Keratinocyte (primary cell): ENCODE results near the gene LGALS7B. TPM values are rescaled to one million over a fixed set of nuclear protein-coding genes. Genes with fewer than 3 reads are reported as not detected.
"Not testable (repeated sequence)": the region's sequence is repeated elsewhere in the genome, so short reads cannot be mapped to it uniquely, and the experiment has no call there.

Source experiments
- DNase-seq: peaks from one replicate; pipeline ENCODE4 v3.0.0-alpha.2; 2011; ENCODE audit warnings: low read depth, missing footprints, low spot score
- FAIRE-seq: peaks from 2 replicates; lab custom pipeline; 2011; peaks lifted over from hg19 to GRCh38; lab: Jason Lieb, UNC
- H2AFZ ChIP-seq: 2 replicates; pipeline ENCODE4 v1.6.0; 2012; ENCODE audit warnings: low read length, control low read depth, inconsistent platforms; ENCODE audit not compliant: control insufficient read depth
- H3K27ac ChIP-seq: 2 replicates; pipeline ENCODE4 v1.5.1; 2011; ENCODE audit warnings: low read length; ENCODE audit not compliant: control insufficient read depth, insufficient read depth
- H3K27me3 ChIP-seq: 3 replicates; pipeline ENCODE4 v1.6.0; 2011; ENCODE audit warnings: low read length; ENCODE audit not compliant: control insufficient read depth, insufficient read depth; ENCODE audit errors: extremely low read depth
- H3K36me3 ChIP-seq, 2 experiments: 2 replicates in 1 of 2; 3 replicates in 1 of 2; pipeline ENCODE4 v1.5.1; 2011; ENCODE audit warnings: low read length in 2 of 2, mild to moderate bottlenecking in 1 of 2; ENCODE audit not compliant: control insufficient read depth in 2 of 2, insufficient read depth in 2 of 2; ENCODE audit errors: extremely low read depth in 1 of 2
- H3K4me1 ChIP-seq: 3 replicates; pipeline ENCODE4 v1.5.1; 2011; ENCODE audit warnings: low read length; ENCODE audit not compliant: control insufficient read depth, insufficient read depth; ENCODE audit errors: extremely low read depth
- H3K4me2 ChIP-seq: 3 replicates; pipeline ENCODE4 v1.6.0; 2011; ENCODE audit warnings: low read depth, low read length; ENCODE audit not compliant: control insufficient read depth, insufficient read depth; ENCODE audit errors: extremely low read depth
- H3K4me3 ChIP-seq, 3 experiments: fragments of 200-600 bp in 1 of 3; sonication (generic) in 1 of 3; 2 replicates in 2 of 3; 3 replicates in 1 of 3; pipeline ENCODE4 v1.5.1; 2011 to 2016; ENCODE audit warnings: low read length in 3 of 3, mild to moderate bottlenecking in 3 of 3, control low read depth in 2 of 3, inconsistent platforms in 1 of 3, low read depth in 1 of 3, mixed read lengths in 1 of 3, mixed run types in 1 of 3, moderate library complexity in 1 of 3; ENCODE audit not compliant: control insufficient read depth in 2 of 3, insufficient read depth in 2 of 3; ENCODE audit errors: extremely low read depth in 1 of 3
- H3K79me2 ChIP-seq: 2 replicates; pipeline ENCODE4 v1.6.0; 2012; ENCODE audit warnings: low read length; ENCODE audit not compliant: control insufficient read depth, insufficient read depth
- H3K9ac ChIP-seq: 3 replicates; pipeline ENCODE4 v1.6.0; 2011; ENCODE audit warnings: low read length; ENCODE audit not compliant: control insufficient read depth, insufficient read depth; ENCODE audit errors: extremely low read depth
- H3K9me1 ChIP-seq: 3 replicates; pipeline ENCODE4 v1.6.0; 2011; ENCODE audit warnings: low read length; ENCODE audit not compliant: control insufficient read depth, insufficient read depth; ENCODE audit errors: extremely low read depth
- H3K9me3 ChIP-seq: 2 replicates; pipeline ENCODE4 v1.5.1; 2012; ENCODE audit warnings: low read depth, low read length; ENCODE audit not compliant: control insufficient read depth
- H4K20me1 ChIP-seq: 3 replicates; pipeline ENCODE4 v1.6.0; 2011; ENCODE audit warnings: low read length; ENCODE audit not compliant: control insufficient read depth, insufficient read depth; ENCODE audit errors: extremely low read depth
- EZH2 ChIP-seq: IDR thresholded peaks from one replicate; pipeline ENCODE4 v1.6.1; 2012; ENCODE audit warnings: inconsistent platforms, mild to moderate bottlenecking, low read length, moderate library complexity
- dilution Hi-C: fragments of 300-500 bp; cut with MboI; formaldehyde crosslinking; loops from one replicate; pipeline ENCODE4 v1.7.0; 2020; ENCODE audit warnings: low sequenced_read_pairs; ENCODE audit not compliant: extremely low pct_ligation_motif_present
- polyA plus RNA-seq, 5 experiments: library from polyadenylated mRNA; depleted of rRNA in 3 of 5; stranded (reverse) in 3 of 5; stranded (forward) in 1 of 5; unstranded in 1 of 5; fragments of >200 nt; gene quantifications; 1 replicate in 1 of 5; 2 replicates in 3 of 5; 3 replicates in 1 of 5; pipeline versions ENCODE4 v1.2.1 to v1.2.3, GENCODE V29; 2011 to 2012; ENCODE audit warnings: missing spikeins in 2 of 5, low read depth in 1 of 5, low replicate concordance in 1 of 5
- TF ChIP-seq, protein P1 (sequence below), 3 experiments: IDR thresholded peaks in 1 of 3; conservative IDR thresholded peaks in 1 of 3; optimal IDR thresholded peaks in 1 of 3; 2 replicates in 2 of 3; 3 replicates in 1 of 3; pipeline versions ENCODE3 to v1.5.1; 2011; ENCODE audit warnings: low read length in 3 of 3, mild to moderate bottlenecking in 3 of 3, moderate library complexity in 2 of 3, control low read depth in 1 of 3, inconsistent platforms in 1 of 3; ENCODE audit not compliant: insufficient read depth in 2 of 3; ENCODE audit errors: extremely low read depth in 1 of 3

The LGALS7B gene
- polyA plus RNA-seq, 1 donor (not counting 4 experiments of a cell fraction or from before 2014, with no cell fraction given): 1,668 TPM

DNA sequence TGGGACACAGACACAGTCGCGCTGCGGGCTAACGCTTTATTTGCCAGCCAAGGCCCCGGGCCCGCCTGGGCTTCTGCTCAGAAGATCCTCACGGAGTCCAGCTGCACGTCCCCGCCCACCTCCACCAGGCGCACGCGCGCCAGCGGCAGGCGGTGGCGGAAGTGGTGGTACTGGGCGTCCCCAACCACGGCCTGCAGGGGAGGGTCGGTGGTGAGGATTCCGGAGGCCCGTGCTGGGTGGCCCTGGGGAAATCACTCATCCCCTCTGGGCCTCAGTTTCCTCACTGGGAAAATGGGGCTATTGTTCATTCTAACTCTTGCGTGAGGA lies 18.1 kb upstream of the LGALS7B start:
- H3K9ac ChIP-seq, H3K27ac ChIP-seq, H2AFZ ChIP-seq, H3K27me3 ChIP-seq, H4K20me1 ChIP-seq, H3K79me2 ChIP-seq, FAIRE-seq, H3K4me2 ChIP-seq, H3K4me3 ChIP-seq, H3K9me3 ChIP-seq, H3K36me3 ChIP-seq, DNase-seq, dilution Hi-C loops, H3K9me1 ChIP-seq: not testable (repeated sequence)
- H3K4me1 ChIP-seq: peaks cover 23% of the 10 kb centered on the region

DNA sequence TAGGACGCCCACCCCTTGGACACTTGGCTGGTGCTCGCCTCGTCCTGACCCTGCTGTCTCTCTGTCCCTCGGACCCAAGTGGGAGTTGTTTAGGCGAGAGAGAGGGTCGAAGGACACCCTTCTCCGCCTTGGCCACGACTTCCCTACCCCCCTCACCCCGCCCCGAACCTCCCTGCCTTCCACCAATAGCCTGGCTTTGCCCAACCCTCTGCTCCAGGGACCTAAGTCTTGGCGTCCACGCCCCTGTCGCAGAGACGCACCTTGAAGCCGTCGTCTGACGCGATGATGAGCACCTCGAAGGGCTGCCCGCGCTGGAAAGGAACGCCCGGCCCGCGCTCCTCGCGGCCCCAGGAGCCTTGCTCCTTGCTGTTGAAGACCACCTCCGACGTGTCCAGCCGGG lies 17.4 kb upstream of the LGALS7B start:
- H3K27me3 ChIP-seq, DNase-seq, H3K9me3 ChIP-seq, H3K36me3 ChIP-seq, H3K4me2 ChIP-seq, H4K20me1 ChIP-seq, H3K27ac ChIP-seq, dilution Hi-C loops, H3K79me2 ChIP-seq, H3K9ac ChIP-seq, H3K9me1 ChIP-seq, H2AFZ ChIP-seq, H3K4me3 ChIP-seq: not testable (repeated sequence)
- FAIRE-seq: peak; percentile 95
- peaks cover 23% of the 10 kb centered on the region for H3K4me1 ChIP-seq

DNA sequence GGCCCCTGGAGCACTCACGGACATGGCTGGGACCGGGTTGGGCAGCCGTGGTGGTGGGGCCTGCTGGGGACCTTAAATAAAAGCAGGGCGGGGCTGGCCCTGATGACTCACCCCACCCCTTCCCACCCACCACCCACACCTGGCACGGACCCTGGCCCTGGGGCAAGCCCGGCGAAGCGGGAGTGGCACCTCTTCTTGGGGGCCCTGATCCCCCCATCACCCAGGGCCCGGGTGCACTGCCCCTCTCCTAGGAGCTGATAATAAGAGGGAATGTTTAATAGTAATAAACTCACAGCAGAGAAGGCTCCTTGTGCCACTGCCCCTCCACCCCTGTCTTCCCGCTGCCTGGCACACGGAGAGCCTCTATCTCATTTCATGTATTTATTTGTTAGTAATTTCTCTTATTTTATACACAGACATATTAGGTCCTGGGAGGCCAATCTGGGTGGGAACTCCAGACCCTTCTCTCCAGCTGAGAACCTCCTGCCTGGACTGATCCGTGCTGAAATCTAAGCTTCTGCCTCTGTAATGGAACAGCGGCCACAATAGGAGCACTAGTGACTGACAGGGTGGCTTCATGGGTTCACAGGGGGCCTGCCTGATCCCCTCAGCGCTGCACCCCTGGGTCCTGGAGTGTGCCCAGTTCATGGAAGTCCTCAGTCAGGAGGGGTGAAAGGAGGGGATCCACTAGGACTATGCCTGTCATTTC lies 15.4 kb upstream of the LGALS7B start, which contains the start of gene LGALS7:
Gene LGALS7, minus strand, starts transcription at position 49 of the 709 bp plus-strand sequence. Its CDS starts 25 bp downstream, at position 24.
- no peak for DNase-seq
- dilution Hi-C loops: no loop called here
- no peaks in the 10 kb centered on the region for H4K20me1 ChIP-seq
- H2AFZ ChIP-seq: no peak within 1 kb of the TSS
- no peak within 1 kb of the TSS for H3K9ac ChIP-seq
- no peaks in the 10 kb centered on the region for H3K36me3 ChIP-seq
- no peaks in the 10 kb centered on the region for H3K9me1 ChIP-seq
- H3K4me3 ChIP-seq: no peak within 1 kb of the TSS
- H3K4me2 ChIP-seq: no peak within 1 kb of the TSS
- TF ChIP-seq EZH2: no peak
- TF ChIP-seq, protein P1, sequence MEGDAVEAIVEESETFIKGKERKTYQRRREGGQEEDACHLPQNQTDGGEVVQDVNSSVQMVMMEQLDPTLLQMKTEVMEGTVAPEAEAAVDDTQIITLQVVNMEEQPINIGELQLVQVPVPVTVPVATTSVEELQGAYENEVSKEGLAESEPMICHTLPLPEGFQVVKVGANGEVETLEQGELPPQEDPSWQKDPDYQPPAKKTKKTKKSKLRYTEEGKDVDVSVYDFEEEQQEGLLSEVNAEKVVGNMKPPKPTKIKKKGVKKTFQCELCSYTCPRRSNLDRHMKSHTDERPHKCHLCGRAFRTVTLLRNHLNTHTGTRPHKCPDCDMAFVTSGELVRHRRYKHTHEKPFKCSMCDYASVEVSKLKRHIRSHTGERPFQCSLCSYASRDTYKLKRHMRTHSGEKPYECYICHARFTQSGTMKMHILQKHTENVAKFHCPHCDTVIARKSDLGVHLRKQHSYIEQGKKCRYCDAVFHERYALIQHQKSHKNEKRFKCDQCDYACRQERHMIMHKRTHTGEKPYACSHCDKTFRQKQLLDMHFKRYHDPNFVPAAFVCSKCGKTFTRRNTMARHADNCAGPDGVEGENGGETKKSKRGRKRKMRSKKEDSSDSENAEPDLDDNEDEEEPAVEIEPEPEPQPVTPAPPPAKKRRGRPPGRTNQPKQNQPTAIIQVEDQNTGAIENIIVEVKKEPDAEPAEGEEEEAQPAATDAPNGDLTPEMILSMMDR (optimal IDR thresholded peaks at IDR 0.05 in 1 of 3, IDR thresholded peaks at IDR 0.05 in 1 of 3, conservative IDR thresholded peaks at IDR 0.05 in 1 of 3; ENCODE audit: extremely low read depth in 1 of 3, insufficient read depth in 2 of 3, low read length in 3 of 3): no peak
- no peak for FAIRE-seq
- no peaks in the 10 kb centered on the region for H3K9me3 ChIP-seq
- peaks cover 23% of the 10 kb centered on the region for H3K4me1 ChIP-seq
- no peaks in the 10 kb centered on the region for H3K79me2 ChIP-seq
- no peak within 1 kb of the TSS for H3K27ac ChIP-seq
- no peaks in the 10 kb centered on the region for H3K27me3 ChIP-seq
